ENCODE data around the gene PABPC3.

PABPC3 gene

DNA sequence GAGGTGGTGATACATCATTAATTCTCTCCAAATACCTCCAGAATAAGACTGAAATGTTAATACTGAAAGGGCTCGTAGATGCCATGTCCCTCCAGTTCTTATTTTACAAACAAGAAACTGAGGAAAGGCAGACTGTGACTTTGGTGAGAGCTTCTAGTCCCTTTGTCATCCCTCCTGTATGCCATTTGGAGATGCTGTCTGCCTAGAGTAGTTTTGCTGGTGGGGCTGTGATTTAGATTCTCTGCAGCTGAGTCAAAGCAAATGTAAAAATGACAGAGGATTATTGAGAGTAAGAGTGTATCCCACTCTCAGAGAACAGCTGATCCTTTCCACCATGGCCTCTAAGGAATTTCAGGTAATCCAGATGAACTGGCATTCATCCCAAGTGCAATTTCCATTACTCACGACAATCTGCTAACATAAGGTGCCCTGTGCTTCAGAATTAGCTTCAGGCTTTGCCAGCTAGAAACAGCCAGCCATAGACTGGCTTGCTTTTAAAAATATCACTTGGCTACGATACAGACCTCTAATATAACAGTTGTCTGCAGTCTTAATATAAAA, 16.8 kb downstream of the PABPC3 start:
- DNase-seq: no peak

- DNase-seq: peak; percentile 47
Measured at GRCh38 chr13:25114220-25114619, 18.3 kb downstream of the PABPC3 start.

GRCh38 chr13:25116044-25116443, 20.1 kb downstream of the PABPC3 start:
- DNase-seq: no peak

DNA sequence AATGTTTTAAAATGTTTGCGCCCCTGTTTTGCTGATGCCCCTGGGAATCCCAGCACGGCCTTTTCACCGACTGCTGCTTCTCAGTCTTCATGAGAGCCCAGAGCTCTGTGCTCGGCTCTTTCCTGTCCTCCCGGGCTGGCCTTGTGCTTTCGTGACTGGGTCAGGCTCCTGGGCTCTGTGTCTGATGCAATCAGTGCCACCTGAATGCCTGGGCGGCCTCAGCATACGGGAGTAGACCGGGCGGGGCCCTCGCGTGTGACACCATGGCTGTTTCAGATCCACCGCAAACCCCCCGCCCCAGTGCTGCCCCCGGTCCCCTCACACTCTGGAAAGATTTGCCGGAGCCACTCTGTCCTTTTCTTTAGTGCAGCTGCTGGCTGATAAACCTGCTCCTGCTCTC, 21.4 kb downstream of the PABPC3 start:
- no peak for DNase-seq

GRCh38 chr13:25118378-25118905, 22.5 kb downstream of the PABPC3 start:
- no peak for DNase-seq

- DNase-seq: no peak
Measured at GRCh38 chr13:25130944-25131343, 35.0 kb downstream of the PABPC3 start.

DNA sequence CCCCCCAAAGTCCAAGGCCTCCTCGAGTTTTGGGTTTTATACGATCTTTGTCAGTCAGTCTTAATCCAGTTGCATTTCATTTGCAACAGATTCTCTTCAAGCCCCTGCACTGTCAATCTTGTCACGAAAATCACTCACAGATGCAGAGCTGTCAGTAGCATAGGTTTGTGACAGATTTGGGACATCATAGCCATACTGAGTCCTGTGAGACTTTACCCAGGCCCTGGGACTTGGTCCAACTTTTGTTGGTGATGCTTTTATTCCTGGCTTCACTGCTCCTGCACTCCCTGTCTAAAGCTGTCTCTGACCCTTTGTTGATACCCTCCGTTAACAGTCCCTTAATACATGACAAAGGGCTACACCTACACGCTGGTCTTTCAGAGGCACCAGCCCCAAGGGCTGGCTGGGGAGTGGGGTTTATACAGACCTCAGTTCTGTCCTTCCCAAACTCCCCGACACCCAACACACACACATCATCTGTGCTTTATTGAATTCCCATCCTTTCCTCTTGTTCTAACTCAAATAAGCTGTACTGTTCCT, 36.0 kb downstream of the PABPC3 start:
- no peak for DNase-seq

- no peak for DNase-seq
Measured at GRCh38 chr13:25132751-25133390, 36.9 kb downstream of the PABPC3 start.

- no peak for DNase-seq
Measured at GRCh38 chr13:25135896-25136295, 40.0 kb downstream of the PABPC3 start.

DNA sequence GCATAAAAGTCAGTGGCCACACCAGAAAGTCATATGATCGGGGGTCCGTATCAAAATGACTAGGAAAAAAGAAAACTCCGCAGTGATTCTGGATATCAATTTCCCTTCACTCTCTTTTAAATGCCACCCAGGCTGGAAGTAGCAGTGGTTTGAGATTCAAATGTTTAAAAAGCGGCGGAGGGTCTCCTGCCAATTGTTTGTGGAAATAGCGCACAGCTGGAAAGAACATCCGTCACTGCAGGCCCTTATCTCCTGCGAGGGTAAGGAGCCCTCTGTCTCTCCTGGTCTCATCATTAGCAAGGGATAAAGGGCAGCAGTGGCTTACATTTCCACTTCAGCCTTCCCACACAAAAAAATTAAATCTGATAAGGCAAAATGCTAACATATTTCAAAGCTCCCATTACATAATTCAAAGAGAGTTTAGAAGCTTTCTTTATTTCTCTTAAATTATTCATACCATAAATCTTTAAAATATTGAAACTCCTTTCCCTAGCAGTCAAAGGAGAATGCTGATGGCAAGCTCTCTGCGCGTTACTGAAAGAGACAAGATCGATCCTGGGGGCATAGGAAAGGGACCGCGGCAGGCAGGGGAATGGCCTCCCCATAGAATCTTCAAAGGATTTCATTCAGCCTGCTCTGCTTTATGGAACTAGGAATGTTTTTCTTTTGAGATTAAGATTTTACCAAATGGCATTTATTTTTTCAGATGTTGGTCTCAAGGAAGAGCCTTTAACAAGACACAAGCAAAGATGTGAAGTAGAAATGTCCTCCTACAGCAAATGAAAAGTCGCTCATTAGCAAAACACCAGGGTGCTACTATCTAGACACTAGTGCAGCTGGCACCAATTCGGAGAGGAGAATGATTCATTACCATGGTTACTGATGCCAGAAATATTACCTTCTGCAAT, 41.2 kb downstream of the PABPC3 start:
- no peak for DNase-seq

DNA sequence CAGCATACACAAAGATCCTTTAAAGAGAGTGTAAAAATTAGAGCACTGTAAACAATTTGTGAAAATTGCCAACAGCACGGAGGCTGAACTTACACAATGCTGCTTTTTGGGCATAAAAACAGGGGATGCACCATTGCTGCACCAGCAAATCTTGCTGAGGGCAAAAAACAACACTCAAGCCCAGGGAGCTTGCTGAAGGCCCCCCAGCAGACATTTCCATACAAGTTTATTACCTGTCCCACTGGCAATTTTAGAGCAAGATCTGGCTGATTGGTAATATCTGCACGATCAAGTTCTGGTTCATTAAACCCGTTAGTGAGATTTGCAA, 41.8 kb downstream of the PABPC3 start:
- DNase-seq: no peak

DNA sequence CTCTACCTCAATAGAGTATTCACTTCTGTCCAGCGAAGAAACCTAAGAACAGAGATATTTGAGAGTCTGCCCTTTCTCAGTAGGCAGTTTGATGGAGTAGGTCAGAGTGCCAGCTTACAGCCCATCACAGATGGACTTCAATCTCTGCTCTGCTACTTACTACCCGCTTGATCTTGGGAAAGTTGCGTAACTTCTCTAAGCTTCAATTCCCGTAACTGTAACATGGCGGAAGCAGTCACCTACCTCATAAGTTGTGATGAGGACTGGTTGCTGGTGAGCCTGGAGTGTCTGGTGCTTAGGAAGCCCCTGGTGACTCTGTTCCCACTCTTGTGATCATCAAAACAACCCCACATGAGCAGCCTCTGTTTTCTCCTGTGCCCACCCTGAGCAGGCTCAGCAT, 45.1 kb downstream of the PABPC3 start:
- no peak for DNase-seq

GRCh38 chr13:25143706-25144105, 47.8 kb downstream of the PABPC3 start:
- no peak for DNase-seq

DNA sequence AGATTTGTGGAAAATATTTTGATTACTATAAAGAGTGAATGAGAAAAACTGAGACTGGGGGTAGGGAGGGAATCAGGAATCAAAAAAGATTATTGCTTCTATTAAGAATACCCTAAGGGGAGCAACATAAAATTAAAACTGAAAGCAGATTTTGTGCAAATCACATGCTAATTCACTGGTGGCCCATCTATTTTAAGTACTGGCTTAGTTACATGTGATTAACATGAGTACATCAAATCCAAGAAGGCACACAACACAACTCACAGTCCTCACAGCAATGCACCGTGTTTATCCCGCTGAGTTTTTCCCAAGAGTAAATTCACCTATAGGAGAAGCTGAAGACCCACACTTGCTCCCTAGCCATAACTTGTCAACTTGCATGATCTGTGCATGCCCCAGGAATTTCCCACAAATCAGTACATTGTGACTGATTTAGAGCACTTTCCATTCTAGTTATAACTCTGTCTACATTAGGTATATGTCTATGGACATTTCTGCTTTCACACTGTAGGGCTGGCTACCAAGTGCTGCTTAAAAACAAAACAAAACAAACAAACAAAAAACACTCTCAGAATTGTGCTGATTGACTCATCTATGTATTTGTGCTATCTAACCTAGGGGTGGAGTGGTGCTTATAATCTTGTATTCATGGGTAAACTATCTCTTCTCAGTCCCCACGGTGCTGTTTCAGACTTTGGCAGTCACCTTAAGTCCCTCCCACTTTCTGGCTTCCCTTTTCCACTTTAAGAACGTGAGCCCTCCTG, 51.9 kb downstream of the PABPC3 start:
- no peak for DNase-seq

GRCh38 chr13:25148402-25148771, 52.5 kb downstream of the PABPC3 start:
- DNase-seq: no peak

All from CD4-positive, alpha-beta T cell treated with Interleukin-12 subunit alpha and Interleukin-12 subunit beta, for 1 hour (primary cell).